GM12878 (cell line): Measurements from ENCODE around the gene PITX1. TPM values are rescaled to one million over a fixed set of nuclear protein-coding genes. Genes with fewer than 3 reads are reported as not detected.

Experiments
- ATAC-seq: fragments of 200-7000 bp; cut with Tn5 transposase; 3 replicates; pipeline ENCODE4 v1.9.1; 2020; ENCODE audit warnings: mild to moderate bottlenecking, moderate library complexity
- BruUV-seq: library from RNA; stranded (reverse); fragments of 400-500 nt; replicated peaks from 2 replicates; lab custom pipeline; 2021; lab: Mats Ljungman, UMichigan
- CTCF ChIA-PET: fragments of 300-600 bp; sonication (Branson Sonifier 250); formaldehyde crosslinking; extraction: SDS; loops from one replicate; lab custom pipeline; 2021; ENCODE audit warnings: inconsistent platforms; lab: Yijun Ruan, JAX
- POLR2A ChIA-PET: fragments of 350-600 bp; formaldehyde crosslinking; extraction: SDS; loops from one replicate; lab custom pipeline; 2021; ENCODE audit warnings: inconsistent platforms; lab: Charles Lee
- RAD21 ChIA-PET: fragments of 300-600 bp; sonication (Branson Sonifier 250); formaldehyde crosslinking; loops from one replicate; lab custom pipeline; 2023; ENCODE audit warnings: antibody characterized with exemption; ENCODE audit not compliant: unreplicated experiment; lab: Charles Lee
- SMC1A ChIA-PET: fragments of 300-600 bp; sonication (Branson Sonifier 250); formaldehyde crosslinking; loops from one replicate; lab custom pipeline; 2023; ENCODE audit not compliant: unreplicated experiment, uncharacterized antibody; lab: Charles Lee
- DNase-seq: peaks from one replicate; pipeline ENCODE4 v3.0.0-alpha.2; 2011; ENCODE audit warnings: low read depth, low spot score
- FAIRE-seq: peaks from 3 replicates; lab custom pipeline; 2011; peaks lifted over from hg19 to GRCh38; lab: Jason Lieb, UNC
- H2AFZ ChIP-seq: 2 replicates; pipeline ENCODE4 v1.6.0; 2011; ENCODE audit warnings: low read depth, low read length, control low read depth; ENCODE audit not compliant: control insufficient read depth
- H3K27ac ChIP-seq: 2 replicates; pipeline ENCODE4 v1.5.1; 2011; ENCODE audit warnings: control low read depth; ENCODE audit not compliant: control insufficient read depth, insufficient read depth
- H3K27me3 ChIP-seq, 2 experiments: replicated peaks in 1 of 2; 2 replicates each; pipeline versions ENCODE4 v1.6.0 to v1.6.1; 2011; ENCODE audit warnings: low read length in 1 of 2; ENCODE audit not compliant: control insufficient read depth in 2 of 2, insufficient read depth in 2 of 2
- H3K36me3 ChIP-seq, 2 experiments: 2 replicates each; pipeline ENCODE4 v1.5.1; 2011; ENCODE audit warnings: low read length in 1 of 2; ENCODE audit not compliant: control insufficient read depth in 2 of 2, insufficient read depth in 2 of 2
- H3K4me1 ChIP-seq: 2 replicates; pipeline ENCODE4 v1.6.1; 2011; ENCODE audit warnings: mild to moderate bottlenecking, low read length, moderate library complexity, mixed read lengths; ENCODE audit not compliant: control insufficient read depth, insufficient read depth
- H3K4me2 ChIP-seq: 2 replicates; pipeline ENCODE4 v1.6.0; 2011; ENCODE audit warnings: control low read depth; ENCODE audit not compliant: control insufficient read depth, insufficient read depth
- H3K4me3 ChIP-seq: fragments of 200-600 bp; sonication (generic); 2 replicates; pipeline ENCODE4 v1.5.1; 2016
- H3K79me2 ChIP-seq: 2 replicates; pipeline ENCODE4 v1.6.0; 2011; ENCODE audit warnings: low read length; ENCODE audit not compliant: control insufficient read depth, insufficient read depth
- H3K9ac ChIP-seq: 2 replicates; pipeline ENCODE4 v1.8.0; 2011; ENCODE audit warnings: low read length, control low read depth, mixed read lengths; ENCODE audit not compliant: control insufficient read depth, insufficient read depth
- H3K9me3 ChIP-seq: replicated peaks from 3 replicates; pipeline ENCODE4 v1.5.1; 2011; ENCODE audit warnings: mild to moderate bottlenecking, low read length; ENCODE audit not compliant: control insufficient read depth, insufficient read depth
- H4K20me1 ChIP-seq: 2 replicates; pipeline ENCODE4 v1.6.0; 2011; ENCODE audit not compliant: control insufficient read depth, insufficient read depth
- BACH1 ChIP-seq: fragments of 450-650 bp; IDR thresholded peaks from 2 replicates; pipeline ENCODE4 v1.6.1; 2017; ENCODE audit warnings: mild to moderate bottlenecking, borderline replicate concordance
- BCL3 ChIP-seq: IDR thresholded peaks from 2 replicates; pipeline ENCODE4 v1.6.1; 2011; ENCODE audit warnings: borderline replicate concordance, low read depth, mild to moderate bottlenecking, moderate library complexity, low read length; ENCODE audit not compliant: insufficient read depth, poor library complexity, severe bottlenecking
- CBX3 ChIP-seq: fragments of 200-600 bp; sonication (generic); IDR thresholded peaks from 2 replicates; pipeline ENCODE4 v1.6.1; 2016; ENCODE audit warnings: low read depth, borderline replicate concordance
- CEBPB ChIP-seq, 2 experiments: fragments of 150-350 bp in 1 of 2; IDR thresholded peaks; 2 replicates each; pipeline ENCODE4 v1.6.1; 2012 to 2014; ENCODE audit warnings: low read depth in 2 of 2, low read length in 2 of 2, borderline replicate concordance in 1 of 2, inconsistent platforms in 1 of 2
- GATAD2B ChIP-seq: fragments of 450-650 bp; conservative IDR thresholded peaks from 2 replicates; pipeline ENCODE4 v1.6.1; 2017; ENCODE audit warnings: low read depth, mild to moderate bottlenecking, moderate library complexity
- MTA2 ChIP-seq: fragments of 450-650 bp; IDR thresholded peaks from 2 replicates; pipeline ENCODE4 v1.6.1; 2016; ENCODE audit warnings: low read depth, mild to moderate bottlenecking, moderate library complexity
- NFIC ChIP-seq: IDR thresholded peaks from 2 replicates; pipeline ENCODE4 v1.6.1; 2012; ENCODE audit warnings: low read depth, mild to moderate bottlenecking, inconsistent platforms, low read length, moderate library complexity
- PAX8 ChIP-seq: fragments of 450-650 bp; IDR thresholded peaks from 2 replicates; pipeline ENCODE4 v1.6.1; 2017; ENCODE audit warnings: mild to moderate bottlenecking, moderate library complexity
- WGBS: methylation state at CpG from one replicate; pipeline ENCODE4 v1.1.6; 2016; ENCODE audit warnings: low lambda C conversion rate; ENCODE audit not compliant: insufficient replicate concordance, insufficient coverage; ENCODE audit errors: missing lambda C conversion rate; 5-methylcytosine and 5-hydroxymethylcytosine counted together
- in situ Hi-C: fragments of 300-500 bp; cut with MboI; formaldehyde crosslinking; loops from 9 replicates; pipeline ENCODE4 v1.14.3; 2018; ENCODE audit warnings: mixed read lengths
- intact Hi-C: fragments of 100-400 bp; cut with micrococcal nuclease; formaldehyde crosslinking; loops from one replicate; pipeline ENCODE4 v1.14.2; 2022; ENCODE audit not compliant: unreplicated experiment
- polyA plus RNA-seq, 11 experiments: library from polyadenylated mRNA; depleted of rRNA in 4 of 11; unstranded in 6 of 11; stranded (reverse) in 5 of 11; fragments of >200 nt; fragmentation: Nextera tagmentation in 4 of 11; fragmentation: Illumina TruSeq in 1 of 11; extraction: Ambion mirVana in 4 of 11; extraction: Trizol in 1 of 11; gene quantifications; 1 replicate in 1 of 11; 2 replicates in 10 of 11; pipeline versions ENCODE4 v1.2.1 to v1.2.3, GENCODE V29; 2011 to 2016; ENCODE audit warnings: inconsistent platforms in 2 of 11, missing spikeins in 2 of 11, low read depth in 1 of 11
- total RNA-seq, 4 experiments: library from RNA; depleted of rRNA in 3 of 4; stranded (reverse); fragments of >200 nt in 3 of 4; fragmentation: Illumina TruSeq in 1 of 4; extraction: Trizol in 1 of 4; gene quantifications; 2 replicates each; pipeline versions ENCODE4 v1.2.1 to v1.2.3, GENCODE V29; 2013 to 2021

The PITX1 gene
- total and polyA plus RNA-seq, 10 of the 15 experiments (the other 5 are each of a cell fraction or from before 2014, with no cell fraction given): 0.16 to 1.1 (median 0.68) TPM; not detected in 5

- Histone ChIP-seq H4K20me1 (no peaks in the 10 kb centered on the region; the same call in 1 of the 2 replicates), H3K27me3 (peaks cover 4 to 6% of the 10 kb centered on the region in 2 experiments), H3K4me2 (no peak overlapping the region), H2AFZ (no peak overlapping the region), H3K27ac (no peak overlapping the region), H3K9ac (no peak overlapping the region), H3K36me3 (no peaks in the 10 kb centered on the region), H3K79me2 (no peaks in the 10 kb centered on the region), H3K4me3 (no peak overlapping the region), H3K4me1 (no peaks in the 10 kb centered on the region), H3K9me3 (no peaks in the 10 kb centered on the region; the same call in 2 of the 3 replicates)
- 33% methylated on average over 5 of the region's 5 CpGs for WGBS
- ChIA-PET POLR2A (no interaction called here), RAD21 (no interaction called here), CTCF (no interaction called here), SMC1A (no interaction called here)
- DNase-seq (no peak), ATAC-seq (no peak), FAIRE-seq (no peak)
- intact Hi-C loops: no loop called here
- in situ Hi-C loops: no loop called here
- TF ChIP-seq CBX3 (no peak), BACH1 (no peak), NFIC (no peak), MTA2 (no peak), BCL3 (no peak), CEBPB (IDR thresholded peaks at IDR 0.05; ENCODE audit: borderline replicate concordance in 1 of 2, low read depth in 2 of 2, low read length in 2 of 2) (no peak), PAX8 (no peak), GATAD2B (no peak)
- no TSS peak for BruUV-seq
Observed at GRCh38 chr5:135046661-135047346, 12.8 kb upstream of the PITX1 start.
